ENCODE measurements around the gene TMEM267.

The TMEM267 gene

GRCh38 chr5:43401827-43402226 is 81.8 kb downstream of the TMEM267 start:
- DNase-seq: no peak

- DNase-seq: no peak
Measured at GRCh38 chr5:43400082-43400481, 83.6 kb downstream of the TMEM267 start.

DNA sequence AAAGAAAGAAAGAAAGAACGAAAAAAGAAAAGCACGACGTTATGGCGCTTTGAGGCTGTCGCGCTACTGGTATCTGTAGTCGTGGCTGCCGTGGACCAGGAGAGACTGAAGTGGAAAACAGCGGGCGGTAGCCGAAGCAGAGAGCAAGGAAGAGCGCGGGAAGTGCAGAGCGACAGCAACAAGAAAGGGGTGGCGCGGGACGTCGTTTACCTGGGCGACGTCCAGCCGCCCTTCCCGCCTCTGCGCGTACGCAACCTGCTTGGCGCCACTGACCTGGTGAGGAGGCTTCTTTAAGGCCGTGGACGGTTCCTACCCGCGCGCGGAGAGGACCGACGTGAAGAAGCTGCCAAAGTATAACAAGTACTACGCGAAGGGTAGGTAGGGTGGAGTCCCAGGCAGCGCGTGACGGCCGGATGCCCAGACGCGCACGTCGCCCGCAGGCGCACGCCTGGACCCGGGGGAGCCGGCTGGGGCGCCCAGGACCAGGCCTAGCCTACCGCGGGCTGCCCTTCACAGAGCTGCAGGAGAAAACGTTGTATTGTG is 86.8 kb downstream of the TMEM267 start:
- peak; percentile 75 for DNase-seq

Measured in stimulated activated CD4-positive, alpha-beta T cell treated with anti-CD3 and anti-CD28 coated beads, Interleukin-15, amount 100 ng/mL, for 24 hours (primary cell).